Mucosa of rectum (tissue), 2 donors: ENCODE measurements around the gene PTGIS.

Experiments used
- H3K27ac ChIP-seq, 2 donors: one replicate each; pipeline ENCODE4 v1.7.0; 2013; ENCODE audit warnings: inconsistent platforms in 2 of 2, low read depth in 2 of 2, low read length in 2 of 2
- H3K27me3 ChIP-seq, 2 donors: one replicate each; pipeline ENCODE4 v1.7.0; 2013; ENCODE audit warnings: low read length in 2 of 2; ENCODE audit not compliant: control insufficient read depth in 2 of 2, insufficient read depth in 2 of 2
- H3K36me3 ChIP-seq, 2 donors: one replicate each; pipeline ENCODE4 v1.7.0; 2013; ENCODE audit warnings: low read length in 2 of 2; ENCODE audit not compliant: control insufficient read depth in 2 of 2, insufficient read depth in 2 of 2
- H3K4me1 ChIP-seq, 2 donors: one replicate each; pipeline ENCODE4 v1.7.0; 2013; ENCODE audit warnings: low read length in 2 of 2, mild to moderate bottlenecking in 1 of 2; ENCODE audit not compliant: control insufficient read depth in 2 of 2, insufficient read depth in 2 of 2
- H3K4me3 ChIP-seq, 2 donors: one replicate each; pipeline ENCODE4 v1.7.0; 2013; ENCODE audit warnings: low read length in 2 of 2
- H3K9ac ChIP-seq, 2 donors: one replicate each; pipeline ENCODE4 v1.7.0; 2013; ENCODE audit warnings: low read length in 2 of 2, low read depth in 1 of 2, mild to moderate bottlenecking in 1 of 2
- H3K9me3 ChIP-seq, 2 donors: one replicate each; pipeline ENCODE4 v1.7.0; 2013; ENCODE audit warnings: low read length in 2 of 2; ENCODE audit not compliant: control insufficient read depth in 2 of 2
- donor health status: healthy.
- donor health status: Normal muscosa, but diverticular disease.

The PTGIS gene

GRCh38 chr20:49460916-49461315, 107.0 kb downstream of the PTGIS start:
- Histone ChIP-seq H3K9me3 (no peaks in the 10 kb centered on the region), H3K4me1 (no peaks in the 10 kb centered on the region), H3K27me3 (peaks cover 0 to 4% of the 10 kb centered on the region in 2 donors), H3K36me3 (no peaks in the 10 kb centered on the region), H3K4me3 (no peak overlapping the region), H3K9ac (no peak overlapping the region), H3K27ac (no peak overlapping the region)

- no peak overlapping the region for H3K27ac ChIP-seq
Measured at GRCh38 chr20:49460131-49460530, 107.8 kb downstream of the PTGIS start.

GRCh38 chr20:49459684-49460083, 108.3 kb downstream of the PTGIS start:
- Histone ChIP-seq H3K9me3 (no peaks in the 10 kb centered on the region), H3K27me3 (peaks cover 0 to 4% of the 10 kb centered on the region in 2 donors), H3K4me1 (no peaks in the 10 kb centered on the region), H3K4me3 (no peak overlapping the region), H3K27ac (no peak overlapping the region), H3K9ac (no peak overlapping the region), H3K36me3 (no peaks in the 10 kb centered on the region)

More at GRCh38 chr20:49460131-49460530, 107.8 kb downstream of the PTGIS start:
- Histone ChIP-seq H3K36me3 (no peaks in the 10 kb centered on the region), H3K4me3 (no peak overlapping the region), H3K9me3 (no peaks in the 10 kb centered on the region), H3K27me3 (peaks cover 0 to 4% of the 10 kb centered on the region in 2 donors), H3K9ac (no peak overlapping the region), H3K4me1 (no peaks in the 10 kb centered on the region)

- no peak overlapping the region for H3K4me3 ChIP-seq
- no peaks in the 10 kb centered on the region for H3K4me1 ChIP-seq
- no peak overlapping the region for H3K27ac ChIP-seq
- no peak overlapping the region for H3K9ac ChIP-seq
- no peaks in the 10 kb centered on the region for H3K9me3 ChIP-seq
- H3K36me3 ChIP-seq = no peaks in the 10 kb centered on the region
- H3K27me3 ChIP-seq = peaks cover 0 to 4% of the 10 kb centered on the region in 2 donors
Measured at GRCh38 chr20:49457444-49457843, 110.5 kb downstream of the PTGIS start.

- no peak overlapping the region for H3K27ac ChIP-seq
- no peaks in the 10 kb centered on the region for H3K9me3 ChIP-seq
Measured at GRCh38 chr20:49456646-49457045, 111.3 kb downstream of the PTGIS start.

GRCh38 chr20:49455691-49456090, 112.2 kb downstream of the PTGIS start:
- Histone ChIP-seq H3K4me1 (no peaks in the 10 kb centered on the region), H3K4me3 (no peak overlapping the region), H3K9ac (no peak overlapping the region), H3K27me3 (peaks cover 0 to 4% of the 10 kb centered on the region in 2 donors), H3K9me3 (no peaks in the 10 kb centered on the region), H3K27ac (no peak overlapping the region), H3K36me3 (no peaks in the 10 kb centered on the region)

More at GRCh38 chr20:49456646-49457045, 111.3 kb downstream of the PTGIS start:
- H3K27me3 ChIP-seq = peaks cover 0 to 4% of the 10 kb centered on the region in 2 donors
- H3K4me1 ChIP-seq = no peaks in the 10 kb centered on the region
- no peak overlapping the region for H3K4me3 ChIP-seq
- no peak overlapping the region for H3K9ac ChIP-seq
- H3K36me3 ChIP-seq = no peaks in the 10 kb centered on the region
